22Rv1 (cell line): ENCODE results near the gene JAM2.

Experiments
- H3K27ac ChIP-seq: fragments of 450-650 bp; 2 replicates; pipeline ENCODE4 v1.5.1; 2017
- CTCF ChIP-seq: fragments of 450-650 bp; IDR thresholded peaks from 2 replicates; pipeline ENCODE4 v1.5.1; 2017; ENCODE audit warnings: mild to moderate bottlenecking
- ZFX ChIP-seq: fragments of 450-650 bp; IDR thresholded peaks from 2 replicates; pipeline ENCODE4 v1.6.1; 2017; ENCODE audit warnings: antibody characterized with exemption, borderline replicate concordance

Gene JAM2

DNA sequence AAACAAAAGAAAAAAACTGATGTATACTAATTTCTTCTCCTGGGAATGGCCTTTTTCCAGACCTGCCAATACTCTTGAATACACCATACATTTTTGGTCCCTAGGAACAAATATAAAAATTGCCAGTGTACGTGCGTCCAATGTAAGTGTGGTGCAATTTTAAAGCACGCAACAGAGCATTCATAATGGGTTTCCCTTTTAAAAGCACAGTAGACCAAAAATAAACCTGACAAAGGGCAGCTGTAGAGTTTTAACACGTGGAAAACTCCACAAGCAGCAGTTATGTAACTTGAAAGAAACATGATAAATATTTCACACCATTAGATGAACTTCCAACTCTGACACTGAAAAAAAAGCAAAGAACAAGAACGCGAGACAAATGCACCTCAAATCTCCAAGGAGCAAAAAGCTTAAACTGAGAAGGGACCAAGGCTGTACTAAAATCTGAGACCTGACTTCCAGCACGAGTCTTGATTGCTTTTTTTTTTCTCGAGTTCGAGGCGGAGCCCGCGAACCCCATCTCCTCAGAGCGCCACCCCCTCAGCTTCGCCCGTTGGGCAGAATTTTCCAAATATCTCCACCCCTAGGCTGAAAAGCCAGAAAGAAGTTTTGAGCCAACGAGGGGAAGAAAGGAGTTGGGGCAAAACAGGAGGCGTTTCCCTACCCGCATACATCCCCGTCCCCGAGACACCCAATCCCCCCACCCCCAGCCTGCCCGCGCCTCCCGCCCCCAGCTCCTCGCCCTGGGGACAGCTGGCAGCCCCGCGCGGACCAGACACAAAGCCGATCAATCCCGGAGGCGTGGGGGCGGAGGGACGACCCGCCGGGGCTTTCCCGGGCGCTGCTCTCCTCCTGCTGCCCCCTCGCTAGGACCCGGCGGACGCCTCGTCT is at the start of gene JAM2:
Gene JAM2, plus strand, starts transcription at position 599 of the 891 bp plus-strand sequence. CDS start 564 bp downstream, outside the sequence.
- TF ChIP-seq CTCF (no peak), ZFX (no peak)
- H3K27ac ChIP-seq, result no peak within 1 kb of the TSS

- TF ChIP-seq CTCF (no peak), ZFX (no peak)
- H3K27ac ChIP-seq, result no peak overlapping the region
These were observed 49.2 kb upstream of the JAM2 start for GRCh38 chr21:25589887-25590286.

DNA sequence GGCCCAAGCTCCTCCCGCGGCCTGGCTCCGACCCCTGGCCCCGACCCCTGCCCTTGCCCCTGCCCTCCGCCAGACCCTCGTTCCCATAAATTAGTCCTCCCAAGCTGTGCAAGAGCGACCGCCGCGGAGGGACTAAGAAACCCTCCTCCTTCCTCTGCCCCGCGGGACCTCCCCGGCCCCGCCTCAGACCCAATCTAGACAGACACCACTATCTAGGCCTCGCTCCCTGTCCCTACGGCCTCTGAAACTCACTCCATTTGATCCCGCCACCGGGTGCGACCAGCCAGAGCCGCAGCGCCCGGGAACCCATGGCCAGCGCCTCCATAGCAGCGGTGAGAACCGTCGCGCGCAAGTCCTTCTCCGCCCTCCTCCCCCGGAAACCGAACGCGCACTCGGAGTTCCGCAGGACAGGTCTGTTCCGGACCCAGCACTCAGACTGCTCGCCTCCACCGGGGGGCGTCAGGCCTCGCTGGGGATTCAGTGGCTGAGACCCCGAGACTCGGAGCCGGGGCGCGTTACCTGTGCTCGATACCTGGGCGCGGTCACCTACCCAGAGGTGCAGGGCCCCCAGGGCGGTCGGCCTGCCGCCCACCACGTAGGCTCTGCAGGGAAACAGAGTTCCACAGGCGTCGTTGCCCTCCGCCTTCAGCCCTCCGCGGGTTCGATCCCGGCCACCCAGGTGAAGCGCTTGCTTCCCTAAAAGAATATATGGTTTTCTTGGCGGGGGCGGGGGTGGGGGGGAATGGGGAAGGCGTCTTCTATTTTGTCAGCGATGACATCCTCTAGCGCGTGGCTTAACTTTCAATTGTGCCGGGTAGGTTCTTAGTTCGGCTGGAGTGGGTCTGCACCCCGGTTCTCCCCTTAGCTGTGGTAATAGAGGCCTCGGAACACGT is 31.7 kb upstream of the JAM2 start, which contains the start of gene MRPL39:
Gene MRPL39, minus strand, starts transcription at position 331 of the 893 bp plus-strand sequence. Its CDS starts 6 bp downstream, at position 325.
- TF ChIP-seq CTCF, result peak; percentile 72
- no peak for TF ChIP-seq ZFX
- H3K27ac ChIP-seq, result peak within 1 kb of the TSS; percentile 77

DNA sequence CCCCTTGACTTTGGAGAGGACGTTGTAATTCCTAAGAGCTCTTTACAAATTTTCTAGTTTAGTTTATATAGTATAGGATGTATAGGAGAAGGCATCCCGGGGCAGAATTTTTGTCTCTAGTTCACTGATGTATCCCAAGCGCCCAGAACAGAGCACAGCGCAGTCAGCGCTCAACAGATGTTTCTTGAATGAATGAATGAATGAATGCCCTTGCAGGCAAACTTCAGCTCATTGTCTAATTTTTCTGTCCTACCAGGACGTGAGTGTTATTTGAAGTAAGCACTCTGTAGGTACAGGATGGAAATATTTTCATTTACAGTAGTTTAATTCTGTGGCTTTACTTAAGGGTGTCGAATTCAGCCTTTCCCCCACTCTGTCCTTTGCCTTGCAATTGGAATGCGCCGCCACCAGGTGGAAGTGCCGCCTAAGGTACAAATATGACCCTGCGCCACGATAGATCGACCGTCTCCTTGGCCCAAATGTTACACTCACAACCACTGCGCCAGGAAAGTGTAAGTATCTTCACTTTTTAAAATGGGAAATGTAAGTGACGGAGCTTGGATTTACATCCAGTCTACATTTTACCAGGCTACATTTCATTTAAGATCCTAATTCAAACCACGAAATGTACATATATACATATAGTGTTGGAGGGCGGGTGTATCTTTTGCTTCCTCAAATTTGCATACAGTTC is 30.9 kb upstream of the JAM2 start:
- TF ChIP-seq ZFX (no peak), CTCF (peak; percentile 81)
- H3K27ac ChIP-seq, result peak overlapping the region; percentile 77

DNA sequence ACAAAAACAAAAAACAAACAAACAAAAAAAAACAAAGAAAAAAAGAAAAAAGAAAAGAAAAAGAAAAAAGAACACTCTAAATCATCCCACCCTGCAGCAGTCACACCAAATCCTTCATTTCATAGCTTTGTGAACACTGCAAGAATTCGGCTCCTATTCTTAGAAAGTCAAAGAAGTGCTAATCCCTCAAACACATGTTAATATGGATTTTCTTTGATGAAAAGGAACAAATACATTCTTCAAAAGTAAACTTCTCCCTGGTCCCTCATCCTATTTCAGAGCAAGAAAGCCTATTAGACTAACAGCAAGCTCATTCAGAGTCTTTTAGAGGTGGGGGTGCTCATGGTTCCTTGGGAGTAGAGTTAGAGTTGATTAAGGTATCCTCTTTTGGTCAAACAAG is 24.6 kb upstream of the JAM2 start:
- no peak overlapping the region for H3K27ac ChIP-seq
- no peak for TF ChIP-seq CTCF
- no peak for TF ChIP-seq ZFX

DNA sequence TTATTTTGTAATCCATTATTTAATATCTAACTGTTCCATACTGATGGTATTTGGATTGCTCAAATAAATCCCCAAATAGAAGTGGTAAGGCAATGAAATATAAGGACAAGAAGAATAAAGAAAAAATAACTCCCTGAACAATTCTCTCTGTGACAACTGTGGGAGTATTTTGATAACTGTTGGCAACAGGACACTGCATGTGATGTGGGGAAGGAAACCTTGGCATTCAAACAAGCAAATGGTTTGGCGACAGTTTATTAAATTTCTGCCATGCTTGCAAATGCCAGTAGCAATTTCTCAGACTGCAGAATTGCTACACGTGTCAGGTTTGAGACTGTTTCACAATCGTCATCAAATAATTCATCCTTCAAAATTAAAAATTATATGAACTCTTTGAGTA is 23.2 kb upstream of the JAM2 start:
- H3K27ac ChIP-seq, result no peak overlapping the region
- no peak for TF ChIP-seq ZFX
- no peak for TF ChIP-seq CTCF
